Thoracic aorta (tissue), 2 donors: ENCODE results near the gene CSH2. TPM values are rescaled to one million over a fixed set of nuclear protein-coding genes. Genes with fewer than 3 reads are reported as not detected.
"Not testable (repeated sequence)": the region's sequence is repeated elsewhere in the genome, so short reads cannot be mapped to it uniquely, and the experiment has no call there.

Experiments used
- ATAC-seq: fragments of 150-250 bp; one replicate; pipeline ENCODE4 v1.8.0; 2017; ENCODE audit warnings: low read depth; ENCODE audit not compliant: insufficient number of reproducible peaks, low FRiP score
- DNase-seq: peaks from one replicate; pipeline ENCODE4 v3.0.0-alpha.2; 2020; ENCODE audit warnings: low spot score
- H3K27ac ChIP-seq, 2 donors: fragments of 200-600 bp; sonication (generic); 1 replicate in 1 of 2; 2 replicates in 1 of 2; pipeline ENCODE4 v1.5.1; 2016; ENCODE audit warnings: mild to moderate bottlenecking in 2 of 2, moderate library complexity in 2 of 2
- H3K27me3 ChIP-seq: fragments of 200-600 bp; sonication (generic); replicated peaks from 2 replicates; pipeline ENCODE4 v1.6.0; 2016; ENCODE audit warnings: mild to moderate bottlenecking; ENCODE audit not compliant: insufficient read depth
- H3K36me3 ChIP-seq: fragments of 200-600 bp; sonication (generic); one replicate; pipeline ENCODE4 v1.5.1; 2016
- H3K4me1 ChIP-seq, 2 donors: fragments of 200-600 bp; sonication (generic); 1 replicate in 1 of 2; 2 replicates in 1 of 2; pipeline versions ENCODE4 v1.5.1 to v1.6.0; 2016; ENCODE audit warnings: low read depth in 2 of 2, mild to moderate bottlenecking in 1 of 2; ENCODE audit not compliant: control insufficient read depth in 1 of 2
- H3K4me3 ChIP-seq: fragments of 200-600 bp; sonication (generic); 2 replicates; pipeline ENCODE4 v1.5.1; 2016; ENCODE audit warnings: mild to moderate bottlenecking
- H3K9me3 ChIP-seq: fragments of 200-600 bp; sonication (generic); 2 replicates; pipeline ENCODE4 v1.5.1; 2016
- CTCF ChIP-seq: fragments of 200-600 bp; sonication (generic); IDR thresholded peaks from one replicate; pipeline ENCODE4 v1.5.1; 2019; ENCODE audit warnings: antibody characterized with exemption
- total RNA-seq, 2 donors: library from RNA; depleted of rRNA; stranded (reverse); fragments of >200 nt; gene quantifications; one replicate each; pipeline versions ENCODE4 v1.1.0 to v1.2.3, GENCODE V29; 2016

Gene CSH2
- total RNA-seq, 2 donors from 2014 or later = not detected

GRCh38 chr17:63892316-63893037 lies 19.0 kb upstream of the CSH2 start:
- not testable (repeated sequence) for H3K4me1 ChIP-seq, ATAC-seq, H3K27me3 ChIP-seq, DNase-seq, H3K4me3 ChIP-seq, H3K27ac ChIP-seq, H3K9me3 ChIP-seq, H3K36me3 ChIP-seq

GRCh38 chr17:63889026-63889848 lies 15.8 kb upstream of the CSH2 start:
- H3K4me1 ChIP-seq, H3K27me3 ChIP-seq, H3K4me3 ChIP-seq, H3K36me3 ChIP-seq, DNase-seq, H3K9me3 ChIP-seq, H3K27ac ChIP-seq: not testable (repeated sequence)
- peak; percentile 60 for ATAC-seq

DNA sequence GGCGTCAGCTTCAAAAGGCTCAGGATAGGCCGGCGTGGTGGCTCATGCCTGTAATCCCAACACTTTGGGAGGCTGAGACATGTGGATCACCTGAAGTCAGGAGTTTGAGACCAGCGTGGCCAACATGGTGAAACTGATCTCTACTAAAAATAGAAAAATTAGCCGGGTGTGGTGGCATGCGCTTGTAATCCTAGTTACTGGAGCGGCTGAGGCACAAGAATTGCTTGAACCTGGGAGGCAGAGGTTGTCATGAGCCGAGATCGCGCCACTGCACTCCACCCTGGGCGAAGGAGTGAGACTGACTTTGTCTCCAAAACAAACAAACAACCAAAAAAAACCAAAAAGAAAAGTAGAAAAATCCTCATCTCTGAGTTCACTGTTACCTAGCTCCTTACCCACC lies 11.6 kb upstream of the CSH2 start:
- H3K36me3 ChIP-seq, ATAC-seq, H3K4me1 ChIP-seq: not testable (repeated sequence)

GRCh38 chr17:63882626-63883126 lies 9.2 kb upstream of the CSH2 start:
- ATAC-seq, H3K4me3 ChIP-seq, H3K36me3 ChIP-seq, DNase-seq, H3K27ac ChIP-seq, H3K27me3 ChIP-seq, H3K9me3 ChIP-seq, H3K4me1 ChIP-seq: not testable (repeated sequence)

More for the DNA sequence above, 11.6 kb upstream of the CSH2 start:
- not testable (repeated sequence) for DNase-seq, H3K9me3 ChIP-seq, H3K27me3 ChIP-seq, H3K27ac ChIP-seq, H3K4me3 ChIP-seq

DNA sequence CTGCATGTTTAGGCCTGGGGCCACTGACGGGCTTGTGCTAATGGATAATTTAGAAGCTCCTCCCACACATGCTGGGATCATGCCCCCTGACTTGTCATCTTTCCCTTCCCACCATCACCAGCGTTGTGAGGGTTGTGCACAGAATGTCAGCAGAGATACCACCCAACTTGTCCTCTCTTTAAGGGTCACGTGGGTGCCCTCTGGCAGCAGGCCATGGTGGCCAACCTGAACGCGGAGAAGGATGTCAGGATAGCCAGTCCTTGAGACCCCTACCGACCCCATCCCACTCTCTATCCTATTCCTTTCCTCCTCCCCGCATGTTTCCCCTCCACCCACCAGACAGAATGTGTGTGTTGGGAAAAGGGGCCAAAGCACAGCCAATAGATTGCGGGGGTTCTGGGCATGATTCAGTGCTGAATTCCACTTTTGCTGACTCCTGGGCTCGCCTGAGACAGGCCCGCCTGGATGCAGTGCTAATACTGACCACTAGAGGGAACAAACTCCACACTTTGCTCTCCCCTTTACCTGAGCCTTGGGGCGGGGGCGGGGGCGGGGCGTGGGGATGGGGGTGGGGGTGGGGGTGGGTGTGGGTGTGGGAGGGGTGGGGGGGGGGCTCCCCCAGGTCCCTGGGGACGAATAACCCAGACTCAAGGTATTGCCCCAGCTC lies 8.6 kb upstream of the CSH2 start, which contains the start of gene GH2:
TSS of gene GH2 (minus strand) at position 10 of the 667 bp plus-strand sequence. CDS start 143 bp downstream, outside the sequence.
- Histone ChIP-seq H3K27me3 (no peaks in the 10 kb centered on the region), H3K9me3 (no peaks in the 10 kb centered on the region), H3K36me3 (no peaks in the 10 kb centered on the region), H3K27ac (no peak within 1 kb of the TSS), H3K4me1 (no peaks in the 10 kb centered on the region), H3K4me3 (no peak within 1 kb of the TSS)
- peak; percentile 64 for TF ChIP-seq CTCF
- DNase-seq = no peak
- no peak for ATAC-seq

- H3K27me3 ChIP-seq, H3K4me1 ChIP-seq, H3K9me3 ChIP-seq, H3K27ac ChIP-seq, DNase-seq, H3K4me3 ChIP-seq, ATAC-seq, H3K36me3 ChIP-seq: not testable (repeated sequence)
These were observed 7.9 kb upstream of the CSH2 start for GRCh38 chr17:63881337-63881736.

GRCh38 chr17:63880706-63881105 lies 7.2 kb upstream of the CSH2 start:
- H3K4me3 ChIP-seq = no peak overlapping the region
- ATAC-seq (no peak), DNase-seq (no peak)
- no peak for TF ChIP-seq CTCF
- no peaks in the 10 kb centered on the region for H3K9me3 ChIP-seq
- no peaks in the 10 kb centered on the region for H3K4me1 ChIP-seq
- no peak overlapping the region for H3K27ac ChIP-seq
- H3K27me3 ChIP-seq = no peaks in the 10 kb centered on the region
- H3K36me3 ChIP-seq = no peaks in the 10 kb centered on the region

DNA sequence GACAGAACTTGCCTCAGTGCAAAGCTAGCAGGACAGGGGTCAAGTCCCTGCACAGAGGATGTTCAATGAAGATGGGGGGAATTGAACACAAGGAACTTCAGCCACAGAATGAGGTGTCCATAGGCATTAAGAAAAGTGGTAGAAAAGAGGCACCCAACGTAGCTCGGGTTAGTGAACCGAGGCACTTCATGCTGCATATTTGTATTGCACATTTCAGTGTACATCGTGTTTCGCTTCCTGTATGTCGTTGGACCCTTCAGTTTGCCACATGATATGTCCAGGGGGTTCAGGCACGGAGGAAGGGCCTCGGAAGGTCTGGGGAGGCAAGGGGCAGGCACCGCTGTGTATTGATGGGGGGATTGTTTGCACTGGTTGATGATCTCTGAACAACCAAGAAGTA lies 4.9 kb upstream of the CSH2 start:
- H3K9me3 ChIP-seq, H3K27me3 ChIP-seq, DNase-seq, H3K4me3 ChIP-seq, H3K4me1 ChIP-seq, H3K27ac ChIP-seq, H3K36me3 ChIP-seq, ATAC-seq: not testable (repeated sequence)

DNA sequence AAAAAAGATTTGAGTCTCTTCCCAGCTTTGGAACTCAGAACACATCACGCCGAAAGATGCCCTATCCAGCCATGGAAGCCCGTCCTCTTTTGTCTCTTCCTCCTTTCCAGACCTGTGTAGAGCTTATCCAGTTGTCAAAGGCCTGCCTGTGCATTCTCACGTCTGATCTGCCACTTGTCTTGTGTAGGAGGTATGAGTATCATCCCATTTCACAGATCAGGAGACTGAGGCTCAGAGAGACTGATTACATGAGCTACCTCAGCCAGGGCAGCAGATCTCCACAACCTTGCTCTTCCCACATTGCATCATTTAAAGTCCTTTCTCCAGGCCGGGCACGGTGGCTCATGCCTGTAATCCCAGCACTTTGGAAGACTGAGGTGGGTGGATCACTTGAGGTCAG lies 1.2 kb upstream of the CSH2 start:
- H3K9me3 ChIP-seq, H3K27ac ChIP-seq, DNase-seq, H3K4me1 ChIP-seq, ATAC-seq, H3K27me3 ChIP-seq, H3K4me3 ChIP-seq, H3K36me3 ChIP-seq: not testable (repeated sequence)

DNA sequence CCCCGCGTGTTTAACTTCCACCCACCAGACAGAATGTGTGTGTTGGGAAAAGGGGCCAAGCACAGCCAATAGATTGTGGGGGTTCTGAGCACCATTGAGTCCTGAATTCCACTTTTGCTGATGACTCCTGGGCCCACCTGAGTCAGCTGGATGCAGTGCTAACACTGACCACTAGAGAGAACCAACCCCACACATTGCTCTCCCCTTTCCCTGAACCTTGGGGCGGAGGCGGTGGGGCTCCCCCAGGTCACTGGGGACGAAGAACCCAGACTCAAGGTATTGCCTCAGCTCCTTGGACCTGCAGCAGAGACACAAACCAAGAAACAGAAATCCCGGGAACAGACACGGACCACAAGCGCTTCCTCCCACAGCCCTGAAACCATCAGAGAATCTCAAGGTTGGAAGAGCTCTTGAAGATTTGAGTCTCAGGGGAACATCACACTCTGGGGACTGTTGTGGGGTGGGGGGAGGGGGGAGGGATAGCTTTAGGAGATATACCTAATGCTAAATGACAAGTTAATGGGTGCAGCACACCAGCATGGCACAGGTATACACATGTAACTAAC lies 667 bp upstream of the CSH2 start:
- not testable (repeated sequence) for H3K4me3 ChIP-seq, H3K4me1 ChIP-seq, DNase-seq, H3K36me3 ChIP-seq, H3K9me3 ChIP-seq, ATAC-seq, H3K27me3 ChIP-seq, H3K27ac ChIP-seq
